NCI-H2029 treated with DMSO at 0.1 percent for 48 hours (cell line): ENCODE data around the gene HMX1.

Experiments used
- DNase-seq: peaks from one replicate; lab custom pipeline; 2025; lab: John Stamatoyannopoulos, UW

The HMX1 gene

GRCh38 chr4:8818063-8818881, 53.4 kb downstream of the HMX1 start:
- DNase-seq, result no peak

DNA sequence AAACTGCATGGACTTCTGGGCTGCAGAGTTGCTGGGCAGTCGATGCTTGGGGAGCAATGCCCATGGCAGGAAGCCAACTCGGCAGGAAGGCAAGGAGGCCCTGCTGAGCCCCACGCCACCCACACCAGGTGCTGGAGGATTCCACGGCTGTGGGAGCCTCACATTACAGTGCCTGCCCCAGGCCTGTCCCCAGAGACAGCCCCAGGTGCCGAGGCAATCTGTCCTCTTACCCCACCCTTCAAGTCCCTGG, 53.9 kb downstream of the HMX1 start:
- no peak for DNase-seq

DNA sequence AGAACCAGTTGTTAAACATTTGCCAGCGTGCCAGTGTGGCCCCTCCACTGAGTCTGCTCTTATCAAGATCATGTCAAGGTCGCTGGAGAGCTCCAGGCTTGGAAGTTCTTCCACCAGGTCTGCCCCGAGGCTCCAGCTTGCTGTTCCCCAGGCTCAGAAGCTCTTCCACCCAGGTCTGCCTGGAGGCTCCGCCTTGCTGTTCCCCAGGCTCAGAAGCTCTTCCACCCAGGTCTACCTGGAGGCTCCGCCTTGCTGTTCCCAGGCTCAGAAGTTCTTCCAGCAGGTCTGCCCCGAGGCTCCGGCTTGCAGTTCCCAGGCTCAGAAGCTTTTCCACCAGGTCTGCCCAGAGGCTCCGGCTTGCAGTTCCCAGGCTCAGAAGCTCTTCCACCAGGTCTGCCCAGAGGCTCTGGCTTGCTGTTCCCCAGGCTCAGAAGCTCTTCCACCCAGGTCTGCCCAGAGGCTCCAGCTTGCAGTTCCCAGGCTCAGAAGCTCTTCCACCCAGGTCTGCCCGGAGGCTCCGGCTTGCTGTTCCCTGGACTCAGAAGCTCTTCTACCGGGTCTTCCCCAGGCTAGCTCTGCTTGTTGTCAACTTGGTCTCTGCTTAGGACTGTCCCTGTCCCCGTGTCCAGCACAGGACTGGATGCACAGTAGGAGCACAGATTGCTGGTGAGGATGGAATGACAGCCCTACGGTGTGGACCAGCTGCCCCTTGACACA, 54.4 kb downstream of the HMX1 start:
- DNase-seq, result no peak
